HUES48 (cell line): ENCODE measurements around the gene PSRC1.

Experiments
- H3K27ac ChIP-seq: one replicate; pipeline ENCODE4 v1.7.0; 2013; ENCODE audit warnings: low read depth, low read length, inconsistent platforms
- H3K27me3 ChIP-seq: 2 replicates; pipeline ENCODE4 v1.6.1; 2013; ENCODE audit warnings: mild to moderate bottlenecking, low read length; ENCODE audit not compliant: control insufficient read depth, insufficient read depth
- H3K36me3 ChIP-seq: 2 replicates; pipeline ENCODE4 v1.6.1; 2013; ENCODE audit warnings: low read length; ENCODE audit not compliant: control insufficient read depth, insufficient read depth
- H3K4me1 ChIP-seq: 2 replicates; pipeline ENCODE4 v1.6.1; 2013; ENCODE audit warnings: mild to moderate bottlenecking, low read length; ENCODE audit not compliant: control insufficient read depth, insufficient read depth
- H3K4me3 ChIP-seq: 2 replicates; pipeline ENCODE4 v1.5.1; 2013; ENCODE audit warnings: mild to moderate bottlenecking, low read depth, low read length
- H3K9ac ChIP-seq: 2 replicates; pipeline ENCODE4 v1.6.1; 2013; ENCODE audit warnings: mild to moderate bottlenecking, low read depth, low read length, moderate library complexity
- H3K9me3 ChIP-seq: 2 replicates; pipeline ENCODE4 v1.6.1; 2013; ENCODE audit warnings: low read length; ENCODE audit not compliant: control insufficient read depth, insufficient read depth

PSRC1 gene

GRCh38 chr1:109270623-109271317 is 12.2 kb downstream of the PSRC1 start:
- Histone ChIP-seq H3K27me3 (no peaks in the 10 kb centered on the region), H3K9ac (no peak overlapping the region), H3K4me3 (no peak overlapping the region), H3K36me3 (peaks cover 55% of the 10 kb centered on the region), H3K4me1 (peaks cover 22% of the 10 kb centered on the region), H3K9me3 (no peaks in the 10 kb centered on the region), H3K27ac (no peak overlapping the region)

DNA sequence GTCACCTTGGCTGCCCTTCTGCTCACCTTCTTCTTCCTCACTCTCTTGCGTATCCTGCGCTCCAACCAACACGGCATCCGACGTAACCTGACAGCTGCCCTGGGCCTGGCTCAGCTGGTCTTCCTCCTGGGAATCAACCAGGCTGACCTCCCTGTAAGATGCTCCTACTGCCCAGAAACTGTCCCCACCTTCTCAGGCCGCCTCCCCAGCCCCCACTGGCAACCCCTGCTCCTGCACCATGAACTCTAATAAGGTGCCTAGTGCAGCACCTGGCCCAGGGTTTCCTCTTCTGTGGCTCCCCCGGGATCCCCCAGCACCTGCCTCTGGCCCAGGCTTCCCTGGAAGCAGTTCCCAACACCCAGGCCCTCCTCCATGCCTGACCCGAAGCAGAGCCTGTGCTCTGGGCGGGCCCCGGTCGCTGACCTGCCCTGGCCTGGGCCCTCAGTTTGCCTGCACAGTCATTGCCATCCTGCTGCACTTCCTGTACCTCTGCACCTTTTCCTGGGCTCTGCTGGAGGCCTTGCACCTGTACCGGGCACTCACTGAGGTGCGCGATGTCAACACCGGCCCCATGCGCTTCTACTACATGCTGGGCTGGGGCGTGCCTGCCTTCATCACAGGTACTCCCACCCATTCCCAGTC is 12.8 kb downstream of the PSRC1 start:
- Histone ChIP-seq H3K4me3 (no peak overlapping the region), H3K36me3 (peaks cover 62% of the 10 kb centered on the region), H3K9ac (no peak overlapping the region), H3K27me3 (no peaks in the 10 kb centered on the region), H3K27ac (no peak overlapping the region), H3K9me3 (no peaks in the 10 kb centered on the region), H3K4me1 (peaks cover 15% of the 10 kb centered on the region)

DNA sequence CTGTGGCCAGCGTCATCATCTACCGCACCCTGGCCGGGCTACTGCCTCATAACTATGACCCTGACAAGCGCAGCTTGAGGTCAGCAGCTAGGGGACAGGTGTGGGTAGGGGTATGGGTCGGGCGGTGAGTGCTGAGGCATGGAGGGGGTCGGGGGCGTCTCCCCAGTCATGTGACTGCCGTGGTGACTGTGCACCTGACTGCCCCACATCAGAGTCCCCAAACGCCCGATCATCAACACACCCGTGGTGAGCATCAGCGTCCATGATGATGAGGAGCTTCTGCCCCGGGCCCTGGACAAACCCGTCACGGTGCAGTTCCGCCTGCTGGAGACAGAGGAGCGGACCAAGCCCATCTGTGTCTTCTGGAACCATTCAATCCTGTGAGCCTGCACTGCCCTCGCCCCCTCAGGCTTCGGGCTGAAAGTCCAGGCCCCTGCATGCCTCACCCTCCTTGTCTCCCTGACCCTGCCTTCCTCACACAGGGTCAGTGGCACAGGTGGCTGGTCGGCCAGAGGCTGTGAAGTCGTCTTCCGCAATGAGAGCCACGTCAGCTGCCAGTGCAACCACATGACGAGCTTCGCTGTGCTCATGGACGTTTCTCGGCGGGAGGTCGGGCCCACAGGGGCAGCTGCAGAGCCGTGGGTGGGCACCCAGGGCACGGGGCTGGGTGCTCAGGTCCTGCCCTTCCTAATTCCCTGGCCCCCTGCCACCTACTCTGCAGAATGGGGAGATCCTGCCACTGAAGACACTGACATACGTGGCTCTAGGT is 13.5 kb downstream of the PSRC1 start:
- H3K9me3 ChIP-seq = no peaks in the 10 kb centered on the region
- H3K27ac ChIP-seq = no peak overlapping the region
- H3K4me1 ChIP-seq = peaks cover 8% of the 10 kb centered on the region
- no peak overlapping the region for H3K9ac ChIP-seq
- no peak overlapping the region for H3K4me3 ChIP-seq
- peaks cover 69% of the 10 kb centered on the region for H3K36me3 ChIP-seq
- H3K27me3 ChIP-seq = no peaks in the 10 kb centered on the region

DNA sequence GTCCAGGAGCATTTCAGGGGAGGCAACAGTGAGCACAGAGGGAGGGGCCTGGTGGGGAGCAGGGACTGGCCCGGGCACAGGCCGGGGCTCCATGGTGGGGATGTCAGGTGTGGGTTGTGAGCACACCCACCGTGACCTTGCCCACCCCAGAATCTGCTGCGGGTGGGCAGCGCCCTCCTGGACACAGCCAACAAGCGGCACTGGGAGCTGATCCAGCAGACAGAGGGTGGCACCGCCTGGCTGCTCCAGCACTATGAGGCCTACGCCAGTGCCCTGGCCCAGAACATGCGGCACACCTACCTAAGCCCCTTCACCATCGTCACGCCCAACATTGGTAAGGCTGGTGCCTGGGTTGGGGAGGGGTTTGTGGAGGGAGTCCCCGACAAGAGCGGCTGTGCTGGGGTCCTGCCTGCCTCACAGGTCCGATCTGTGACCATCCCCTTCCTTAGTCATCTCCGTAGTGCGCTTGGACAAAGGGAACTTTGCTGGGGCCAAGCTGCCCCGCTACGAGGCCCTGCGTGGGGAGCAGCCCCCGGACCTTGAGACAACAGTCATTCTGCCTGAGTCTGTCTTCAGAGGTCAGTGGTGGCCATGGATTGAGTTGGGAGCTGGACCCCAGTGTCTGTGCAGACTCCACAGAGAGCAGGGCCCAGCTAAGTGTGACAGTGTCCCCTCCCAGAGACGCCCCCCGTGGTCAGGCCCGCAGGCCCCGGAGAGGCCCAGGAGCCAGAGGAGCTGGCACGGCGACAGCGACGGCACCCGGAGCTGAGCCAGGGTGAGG is 14.3 kb downstream of the PSRC1 start:
- Histone ChIP-seq H3K27ac (no peak overlapping the region), H3K27me3 (no peaks in the 10 kb centered on the region), H3K4me3 (no peak overlapping the region), H3K36me3 (peaks cover 70% of the 10 kb centered on the region), H3K9me3 (no peaks in the 10 kb centered on the region), H3K4me1 (peaks cover under 1% of the 10 kb centered on the region; the same call in 1 of the 2 replicates), H3K9ac (no peak overlapping the region)

GRCh38 chr1:109267743-109268300 is 15.1 kb downstream of the PSRC1 start:
- H3K36me3 ChIP-seq = peaks cover 70% of the 10 kb centered on the region
- H3K27me3 ChIP-seq = no peaks in the 10 kb centered on the region
- H3K9ac ChIP-seq = no peak overlapping the region
- no peak overlapping the region for H3K27ac ChIP-seq
- H3K4me3 ChIP-seq = no peak overlapping the region
- H3K4me1 ChIP-seq = no peaks in the 10 kb centered on the region
- no peaks in the 10 kb centered on the region for H3K9me3 ChIP-seq

DNA sequence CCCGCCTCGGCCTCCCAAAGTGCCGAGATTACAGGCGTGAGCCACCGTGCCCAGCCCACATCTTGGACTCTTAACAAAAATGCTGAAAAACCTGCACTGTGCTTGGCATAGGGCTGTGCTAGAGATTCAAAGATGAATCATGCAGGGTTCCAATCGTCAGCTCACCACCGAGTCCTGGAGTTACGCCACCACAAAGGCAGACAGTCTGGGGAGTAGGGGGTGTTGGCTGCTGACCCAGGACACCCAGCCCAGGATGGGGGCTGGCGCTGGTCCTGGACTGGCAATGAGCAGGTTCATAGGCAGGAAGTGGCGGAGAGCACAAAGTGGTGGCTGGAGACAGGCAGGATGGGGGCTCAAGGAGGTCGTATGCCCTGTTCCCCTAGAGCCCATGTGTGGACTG is 16.0 kb downstream of the PSRC1 start:
- H3K9ac ChIP-seq = no peak overlapping the region
- H3K4me1 ChIP-seq = no peaks in the 10 kb centered on the region
- no peaks in the 10 kb centered on the region for H3K27me3 ChIP-seq
- H3K9me3 ChIP-seq = no peaks in the 10 kb centered on the region
- peaks cover 66% of the 10 kb centered on the region for H3K36me3 ChIP-seq
- H3K4me3 ChIP-seq = no peak overlapping the region
- no peak overlapping the region for H3K27ac ChIP-seq

GRCh38 chr1:109265741-109266330 is 17.1 kb downstream of the PSRC1 start:
- H3K36me3 ChIP-seq = peaks cover 65% of the 10 kb centered on the region
- no peak overlapping the region for H3K27ac ChIP-seq
- H3K4me3 ChIP-seq = no peak overlapping the region
- H3K9ac ChIP-seq = no peak overlapping the region
- no peaks in the 10 kb centered on the region for H3K4me1 ChIP-seq
- H3K27me3 ChIP-seq = no peaks in the 10 kb centered on the region
- no peaks in the 10 kb centered on the region for H3K9me3 ChIP-seq

DNA sequence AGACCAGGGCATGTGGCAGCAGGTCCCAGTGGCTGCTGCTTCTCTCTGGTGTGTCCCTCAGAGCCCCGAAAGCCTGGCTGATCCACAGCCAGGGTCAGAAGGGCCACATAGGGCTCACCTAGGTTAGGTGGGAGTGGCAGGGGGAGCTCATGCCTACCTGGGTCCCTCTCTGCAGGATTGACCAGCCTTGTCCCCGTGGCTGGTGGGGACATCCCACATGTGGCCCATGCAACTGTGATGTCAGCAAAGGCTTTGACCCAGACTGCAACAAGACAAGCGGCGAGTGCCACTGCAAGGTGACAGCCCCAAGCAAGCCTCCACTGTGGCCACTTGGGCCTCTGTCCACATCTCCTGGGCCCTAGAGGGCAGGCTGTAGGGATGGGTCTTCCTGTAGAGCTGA is 17.9 kb downstream of the PSRC1 start:
- no peaks in the 10 kb centered on the region for H3K9me3 ChIP-seq
- H3K36me3 ChIP-seq = peaks cover 63% of the 10 kb centered on the region
- H3K4me3 ChIP-seq = no peak overlapping the region
- H3K9ac ChIP-seq = no peak overlapping the region
- H3K27ac ChIP-seq = no peak overlapping the region
- no peaks in the 10 kb centered on the region for H3K27me3 ChIP-seq
- peaks cover 5% of the 10 kb centered on the region; the same call in 1 of the 2 replicates for H3K4me1 ChIP-seq

- no peak overlapping the region for H3K4me3 ChIP-seq
- no peaks in the 10 kb centered on the region for H3K27me3 ChIP-seq
- no peaks in the 10 kb centered on the region for H3K9me3 ChIP-seq
- peaks cover 58% of the 10 kb centered on the region for H3K36me3 ChIP-seq
- H3K9ac ChIP-seq = no peak overlapping the region
- peaks cover 7% of the 10 kb centered on the region for H3K4me1 ChIP-seq
- H3K27ac ChIP-seq = no peak overlapping the region
These were observed 18.6 kb downstream of the PSRC1 start for GRCh38 chr1:109264379-109264755.

DNA sequence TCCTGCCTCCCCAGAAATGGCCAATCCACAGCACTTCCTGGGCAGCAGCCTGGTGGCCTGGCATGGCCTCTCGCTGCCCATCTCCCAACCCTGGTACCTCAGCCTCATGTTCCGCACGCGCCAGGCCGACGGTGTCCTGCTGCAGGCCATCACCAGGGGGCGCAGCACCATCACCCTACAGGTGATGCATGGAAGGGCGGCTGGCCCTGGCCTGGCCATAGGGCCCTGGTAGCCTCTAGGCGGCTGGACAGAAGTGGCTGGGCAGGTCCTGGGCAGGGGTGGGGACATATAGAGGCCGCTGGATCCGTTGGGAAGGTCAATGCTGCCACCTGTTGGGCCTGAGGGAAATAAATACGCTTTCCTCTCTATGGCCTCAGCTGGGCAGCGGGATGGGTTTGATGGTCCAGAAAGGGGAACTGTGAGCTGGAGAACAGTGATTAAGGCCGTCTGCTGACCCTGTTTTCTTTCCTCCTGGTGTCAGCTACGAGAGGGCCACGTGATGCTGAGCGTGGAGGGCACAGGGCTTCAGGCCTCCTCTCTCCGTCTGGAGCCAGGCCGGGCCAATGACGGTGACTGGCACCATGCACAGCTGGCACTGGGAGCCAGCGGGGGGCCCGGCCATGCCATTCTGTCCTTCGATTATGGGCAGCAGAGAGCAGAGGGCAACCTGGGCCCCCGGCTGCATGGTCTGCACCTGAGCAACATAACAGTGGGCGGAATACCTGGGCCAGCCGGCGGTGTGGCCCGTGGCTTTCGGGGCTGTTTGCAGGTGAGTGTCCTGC is 19.2 kb downstream of the PSRC1 start:
- Histone ChIP-seq H3K27ac (no peak overlapping the region), H3K9me3 (no peaks in the 10 kb centered on the region), H3K36me3 (peaks cover 57% of the 10 kb centered on the region), H3K9ac (no peak overlapping the region), H3K4me3 (no peak overlapping the region), H3K27me3 (no peaks in the 10 kb centered on the region), H3K4me1 (peaks cover 7% of the 10 kb centered on the region)
